ENCODE measurements around the gene NISCH. TPM values are rescaled to one million over a fixed set of nuclear protein-coding genes. Genes with fewer than 3 reads are reported as not detected.

The NISCH gene
- polyA plus RNA-seq, 3 donors = 9.7 to 106 (median 13.1) TPM

DNA sequence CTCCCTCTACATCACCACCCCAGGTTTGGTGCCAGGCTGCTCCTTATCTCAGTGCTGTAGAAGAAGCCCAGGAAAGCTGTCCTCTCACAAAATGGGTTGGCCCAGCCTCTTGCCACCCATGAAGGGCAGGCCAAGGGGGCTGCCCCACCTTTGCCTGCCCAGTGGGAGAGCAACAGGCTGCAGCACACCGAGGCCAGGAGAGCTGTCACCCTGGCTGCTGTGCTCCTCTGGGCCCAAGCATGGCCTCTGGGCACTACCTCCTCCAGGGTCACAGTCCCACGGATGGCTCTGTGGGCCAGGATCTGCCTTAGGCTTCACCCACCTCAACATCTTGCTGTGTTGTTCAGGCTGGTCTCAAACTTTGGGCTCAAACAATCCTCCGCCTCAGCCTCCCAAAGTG lies 33.3 kb downstream of the NISCH start:
- peaks cover 53 to 82% of the 10 kb centered on the region in 2 donors for H3K36me3 ChIP-seq (replicated peaks in 1 of 2; ENCODE audit: control insufficient read depth in 1 of 2, insufficient read depth in 2 of 2, low read length in 2 of 2)
- H3K27me3 Mint-ChIP-seq (ENCODE audit: low read depth in 3 of 3) = peaks cover 0 to 4% (median 0%) of the 10 kb centered on the region in 3 donors
- 93% methylated on average over 3 of the region's 3 CpGs for WGBS (ENCODE audit: insufficient coverage)
- H3K36me3 Mint-ChIP-seq = peaks cover 74 to 87% of the 10 kb centered on the region in 2 donors
- H2AFZ ChIP-seq (ENCODE audit: insufficient read depth, low read depth, low read length, poor library complexity, severe bottlenecking) = no peak overlapping the region
- peaks cover 42 to 54% of the 10 kb centered on the region in 2 donors for H3K4me1 ChIP-seq (ENCODE audit: control insufficient read depth in 1 of 2, insufficient read depth in 2 of 2, low read length in 2 of 2)
- no peak overlapping the region for H3K4me3 ChIP-seq (replicated peaks in 1 of 3; ENCODE audit: low read depth in 2 of 3, low read length in 3 of 3)
- H3K27ac ChIP-seq (ENCODE audit: low read depth in 1 of 2, low read length in 2 of 2) = no peak overlapping the region
- DNase-seq = no peak
- H3K27ac Mint-ChIP-seq = no peak overlapping the region
- H3K79me2 ChIP-seq (ENCODE audit: insufficient read depth, low read length) = peaks cover 6% of the 10 kb centered on the region
- no peaks in the 10 kb centered on the region for H3K9me3 ChIP-seq (replicated peaks in 1 of 2; ENCODE audit: control insufficient read depth in 1 of 2, insufficient read depth in 1 of 2, low read length in 2 of 2)
- H3K4me3 Mint-ChIP-seq = no peak overlapping the region
- no peaks in the 10 kb centered on the region for H3K27me3 ChIP-seq (ENCODE audit: control insufficient read depth in 2 of 2, insufficient read depth in 2 of 2, low read length in 2 of 2)
- no peak overlapping the region for H3K9ac ChIP-seq (ENCODE audit: insufficient read depth, low read length, poor library complexity, severe bottlenecking)
- peaks cover 0 to 3% (median 0%) of the 10 kb centered on the region in 7 donors for H3K9me3 Mint-ChIP-seq
- no peaks in the 10 kb centered on the region for H4K20me1 ChIP-seq (ENCODE audit: insufficient read depth, low read length)
- TF ChIP-seq, protein P1, sequence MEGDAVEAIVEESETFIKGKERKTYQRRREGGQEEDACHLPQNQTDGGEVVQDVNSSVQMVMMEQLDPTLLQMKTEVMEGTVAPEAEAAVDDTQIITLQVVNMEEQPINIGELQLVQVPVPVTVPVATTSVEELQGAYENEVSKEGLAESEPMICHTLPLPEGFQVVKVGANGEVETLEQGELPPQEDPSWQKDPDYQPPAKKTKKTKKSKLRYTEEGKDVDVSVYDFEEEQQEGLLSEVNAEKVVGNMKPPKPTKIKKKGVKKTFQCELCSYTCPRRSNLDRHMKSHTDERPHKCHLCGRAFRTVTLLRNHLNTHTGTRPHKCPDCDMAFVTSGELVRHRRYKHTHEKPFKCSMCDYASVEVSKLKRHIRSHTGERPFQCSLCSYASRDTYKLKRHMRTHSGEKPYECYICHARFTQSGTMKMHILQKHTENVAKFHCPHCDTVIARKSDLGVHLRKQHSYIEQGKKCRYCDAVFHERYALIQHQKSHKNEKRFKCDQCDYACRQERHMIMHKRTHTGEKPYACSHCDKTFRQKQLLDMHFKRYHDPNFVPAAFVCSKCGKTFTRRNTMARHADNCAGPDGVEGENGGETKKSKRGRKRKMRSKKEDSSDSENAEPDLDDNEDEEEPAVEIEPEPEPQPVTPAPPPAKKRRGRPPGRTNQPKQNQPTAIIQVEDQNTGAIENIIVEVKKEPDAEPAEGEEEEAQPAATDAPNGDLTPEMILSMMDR (IDR thresholded peaks at IDR 0.05) = no peak
- intact Hi-C loops (cut with micrococcal nuclease) = no loop called here
- no peak overlapping the region for H3K4me2 ChIP-seq (replicated peaks; ENCODE audit: extremely low read depth, low read length, poor library complexity, severe bottlenecking)
- H3K4me1 Mint-ChIP-seq = peaks cover 51% of the 10 kb centered on the region

DNA sequence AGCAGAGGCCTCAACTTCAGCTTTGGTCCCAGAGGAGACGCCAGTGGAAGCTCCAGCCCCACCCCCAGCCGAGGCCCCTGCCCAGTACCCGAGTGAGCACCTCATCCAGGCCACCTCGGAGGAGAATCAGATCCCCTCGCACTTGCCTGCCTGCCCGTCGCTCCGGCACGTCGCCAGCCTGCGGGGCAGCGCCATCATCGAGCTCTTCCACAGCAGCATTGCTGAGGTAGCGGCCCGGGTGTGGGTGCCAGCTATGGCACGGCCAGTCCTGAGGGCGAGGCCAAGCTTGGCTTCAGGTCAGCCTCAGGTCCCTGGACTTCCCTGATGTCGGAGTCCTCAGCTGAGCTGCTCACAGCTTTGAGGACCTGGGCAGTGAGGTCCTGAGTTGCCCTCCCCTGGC lies 34.0 kb downstream of the NISCH start:
- 97% methylated on average over 18 of the region's 18 CpGs for WGBS (ENCODE audit: insufficient coverage)
- no peaks in the 10 kb centered on the region for H3K27me3 ChIP-seq (ENCODE audit: control insufficient read depth in 2 of 2, insufficient read depth in 2 of 2, low read length in 2 of 2)
- Mint-ChIP-seq H3K27ac (no peak overlapping the region), H3K27me3 (ENCODE audit: low read depth in 3 of 3) (peaks cover 0 to 3% (median 0%) of the 10 kb centered on the region in 3 donors), H3K4me3 (no peak overlapping the region), H3K9me3 (peaks cover 0 to 3% (median 0%) of the 10 kb centered on the region in 7 donors), H3K36me3 (peaks cover 70 to 84% of the 10 kb centered on the region in 2 donors), H3K4me1 (peaks cover 57% of the 10 kb centered on the region)
- H3K4me1 ChIP-seq (ENCODE audit: control insufficient read depth in 1 of 2, insufficient read depth in 2 of 2, low read length in 2 of 2) = peaks cover 49 to 61% of the 10 kb centered on the region in 2 donors
- no peak for DNase-seq
- no peak overlapping the region for H3K27ac ChIP-seq (ENCODE audit: low read depth in 1 of 2, low read length in 2 of 2)
- TF ChIP-seq, protein P1 (IDR thresholded peaks at IDR 0.05) = no peak
- no peak overlapping the region for H2AFZ ChIP-seq (ENCODE audit: insufficient read depth, low read depth, low read length, poor library complexity, severe bottlenecking)
- H3K9ac ChIP-seq (ENCODE audit: insufficient read depth, low read length, poor library complexity, severe bottlenecking) = no peak overlapping the region
- no peaks in the 10 kb centered on the region for H4K20me1 ChIP-seq (ENCODE audit: insufficient read depth, low read length)
- peaks cover 6% of the 10 kb centered on the region for H3K79me2 ChIP-seq (ENCODE audit: insufficient read depth, low read length)
- no peak overlapping the region for H3K4me2 ChIP-seq (replicated peaks; ENCODE audit: extremely low read depth, low read length, poor library complexity, severe bottlenecking)
- no peak overlapping the region for H3K4me3 ChIP-seq (replicated peaks in 1 of 3; ENCODE audit: low read depth in 2 of 3, low read length in 3 of 3)
- intact Hi-C loops (cut with micrococcal nuclease) = no loop called here
- no peaks in the 10 kb centered on the region for H3K9me3 ChIP-seq (replicated peaks in 1 of 2; ENCODE audit: control insufficient read depth in 1 of 2, insufficient read depth in 1 of 2, low read length in 2 of 2)
- peaks cover 51 to 80% of the 10 kb centered on the region in 2 donors for H3K36me3 ChIP-seq (replicated peaks in 1 of 2; ENCODE audit: control insufficient read depth in 1 of 2, insufficient read depth in 2 of 2, low read length in 2 of 2)

All from CD14-positive monocyte (primary cell).